ENCODE results near the gene PACS2.

The PACS2 gene

DNA sequence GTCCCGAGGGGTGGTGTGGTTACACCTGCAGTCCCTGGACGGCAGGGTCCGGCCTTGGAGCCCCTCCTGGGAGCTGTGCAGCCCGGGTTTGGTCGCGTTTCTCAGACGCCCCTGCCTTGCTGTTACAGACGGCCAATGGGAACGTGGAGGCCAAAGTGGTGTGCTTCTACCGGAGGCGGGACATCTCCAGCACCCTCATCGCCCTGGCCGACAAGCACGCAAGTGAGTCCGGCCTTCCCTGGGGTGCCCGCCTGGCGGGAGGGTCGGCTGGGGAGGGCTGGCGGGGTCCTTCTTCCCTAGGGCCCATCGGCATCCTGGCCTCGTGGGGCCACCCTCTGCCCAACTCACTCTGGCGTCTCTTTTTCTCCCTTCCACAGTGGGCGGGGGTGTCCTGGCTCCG is 130.7 kb downstream of the PACS2 start:
- TF ChIP-seq, protein P1, sequence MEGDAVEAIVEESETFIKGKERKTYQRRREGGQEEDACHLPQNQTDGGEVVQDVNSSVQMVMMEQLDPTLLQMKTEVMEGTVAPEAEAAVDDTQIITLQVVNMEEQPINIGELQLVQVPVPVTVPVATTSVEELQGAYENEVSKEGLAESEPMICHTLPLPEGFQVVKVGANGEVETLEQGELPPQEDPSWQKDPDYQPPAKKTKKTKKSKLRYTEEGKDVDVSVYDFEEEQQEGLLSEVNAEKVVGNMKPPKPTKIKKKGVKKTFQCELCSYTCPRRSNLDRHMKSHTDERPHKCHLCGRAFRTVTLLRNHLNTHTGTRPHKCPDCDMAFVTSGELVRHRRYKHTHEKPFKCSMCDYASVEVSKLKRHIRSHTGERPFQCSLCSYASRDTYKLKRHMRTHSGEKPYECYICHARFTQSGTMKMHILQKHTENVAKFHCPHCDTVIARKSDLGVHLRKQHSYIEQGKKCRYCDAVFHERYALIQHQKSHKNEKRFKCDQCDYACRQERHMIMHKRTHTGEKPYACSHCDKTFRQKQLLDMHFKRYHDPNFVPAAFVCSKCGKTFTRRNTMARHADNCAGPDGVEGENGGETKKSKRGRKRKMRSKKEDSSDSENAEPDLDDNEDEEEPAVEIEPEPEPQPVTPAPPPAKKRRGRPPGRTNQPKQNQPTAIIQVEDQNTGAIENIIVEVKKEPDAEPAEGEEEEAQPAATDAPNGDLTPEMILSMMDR (conservative IDR thresholded peaks at IDR 0.05; ENCODE audit: low read depth, low read length) = no peak
- Histone ChIP-seq H3K4me3 (IDR thresholded peaks at IDR 0.05; ENCODE audit: insufficient read depth, low read depth, low read length) (no peak overlapping the region), H3K36me3 (ENCODE audit: insufficient read depth) (no peaks in the 10 kb centered on the region), H3K9ac (no peak overlapping the region), H3K4me2 (no peak overlapping the region), H4K20me1 (ENCODE audit: insufficient read depth) (no peaks in the 10 kb centered on the region), H3K27me3 (ENCODE audit: insufficient read depth, low read depth) (no peaks in the 10 kb centered on the region), H3K4me1 (ENCODE audit: low read depth, poor library complexity, severe bottlenecking) (peaks cover 6% of the 10 kb centered on the region), H3K27ac (no peak overlapping the region), H3K79me2 (ENCODE audit: insufficient read depth, low read depth) (no peaks in the 10 kb centered on the region), H2AFZ (ENCODE audit: low read depth) (no peak overlapping the region)

DNA sequence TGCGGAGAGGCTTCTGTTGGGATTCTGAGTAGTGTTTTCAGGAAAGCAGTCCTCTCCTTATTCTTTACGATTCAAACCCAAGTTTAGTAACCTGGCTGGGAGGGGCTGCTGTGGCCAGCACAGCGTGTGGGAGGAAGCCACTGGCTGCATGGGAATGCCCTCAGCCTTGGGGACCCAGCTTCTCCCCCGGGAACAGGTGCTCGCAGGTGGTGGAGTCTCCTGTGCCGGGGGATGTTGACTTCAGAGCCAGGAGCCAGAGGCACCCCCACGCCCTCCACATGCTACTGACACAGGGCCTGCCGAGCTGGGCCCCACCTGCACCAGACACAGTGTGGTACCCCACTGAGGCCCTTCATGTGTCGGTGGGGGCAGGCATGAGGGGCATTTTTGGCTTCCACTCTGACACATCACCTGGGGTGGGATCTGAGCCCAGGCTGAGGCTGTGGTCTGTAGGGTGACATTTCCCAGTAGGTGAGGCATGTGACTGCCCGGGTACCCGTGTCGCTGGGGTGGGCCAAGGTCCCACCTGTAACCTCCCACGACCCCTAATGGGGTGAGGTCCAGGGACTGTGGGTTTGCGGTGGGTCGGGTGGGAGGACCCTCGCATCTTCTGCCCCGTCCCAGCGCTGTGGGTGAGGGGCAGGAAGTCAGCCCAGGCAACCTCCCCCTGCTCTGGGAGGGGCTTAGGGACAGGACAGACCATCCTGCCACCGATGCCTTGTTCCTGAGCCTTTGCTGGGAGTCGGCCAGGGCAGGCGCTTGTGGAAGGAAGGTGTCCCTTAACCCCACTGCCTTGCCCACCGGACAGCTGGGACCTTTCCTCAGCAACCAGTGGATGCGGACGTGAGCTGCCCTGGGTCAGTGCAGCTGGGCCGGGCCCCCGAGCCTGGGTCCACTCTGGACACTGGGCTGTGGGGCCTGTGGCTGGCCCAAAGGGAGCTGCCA is 131.6 kb downstream of the PACS2 start:
- no peaks in the 10 kb centered on the region for H4K20me1 ChIP-seq (ENCODE audit: insufficient read depth)
- no peak overlapping the region for H3K27ac ChIP-seq
- no peaks in the 10 kb centered on the region for H3K36me3 ChIP-seq (ENCODE audit: insufficient read depth)

DNA sequence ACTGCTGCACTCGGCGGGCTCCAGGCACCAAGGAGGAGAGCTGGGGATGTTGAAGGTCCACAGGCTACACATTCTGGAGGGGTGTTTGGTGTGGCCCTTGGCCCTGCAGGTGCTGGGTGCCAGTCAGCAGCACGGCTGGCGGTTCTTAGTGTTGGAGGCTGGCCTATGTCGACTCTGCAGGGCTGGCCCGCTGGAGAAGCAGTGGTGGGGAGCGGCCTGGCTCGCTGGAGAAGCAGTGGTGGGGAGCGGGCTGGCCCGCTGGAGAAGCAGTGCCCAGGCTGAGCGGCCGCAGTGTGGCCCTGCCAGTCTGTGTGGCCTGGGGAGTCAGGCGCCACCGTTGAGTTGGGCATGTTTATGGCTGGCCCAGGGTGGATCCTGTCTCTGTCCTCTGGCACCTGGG is 132.4 kb downstream of the PACS2 start:
- Histone ChIP-seq H3K4me1 (ENCODE audit: low read depth, poor library complexity, severe bottlenecking) (peaks cover 6% of the 10 kb centered on the region), H3K36me3 (ENCODE audit: insufficient read depth) (no peaks in the 10 kb centered on the region), H3K4me2 (no peak overlapping the region), H3K27ac (no peak overlapping the region), H2AFZ (ENCODE audit: low read depth) (no peak overlapping the region), H3K4me3 (IDR thresholded peaks at IDR 0.05; ENCODE audit: insufficient read depth, low read depth, low read length) (no peak overlapping the region), H3K27me3 (ENCODE audit: insufficient read depth, low read depth) (no peaks in the 10 kb centered on the region), H4K20me1 (ENCODE audit: insufficient read depth) (no peaks in the 10 kb centered on the region), H3K9ac (no peak overlapping the region), H3K79me2 (ENCODE audit: insufficient read depth, low read depth) (no peaks in the 10 kb centered on the region)
- TF ChIP-seq, protein P1 (conservative IDR thresholded peaks at IDR 0.05; ENCODE audit: low read depth, low read length) = no peak

More for the DNA sequence above, 131.6 kb downstream of the PACS2 start:
- Histone ChIP-seq H3K9ac (no peak overlapping the region), H3K79me2 (ENCODE audit: insufficient read depth, low read depth) (no peaks in the 10 kb centered on the region), H3K4me2 (no peak overlapping the region), H3K27me3 (ENCODE audit: insufficient read depth, low read depth) (no peaks in the 10 kb centered on the region), H2AFZ (ENCODE audit: low read depth) (no peak overlapping the region), H3K4me1 (ENCODE audit: low read depth, poor library complexity, severe bottlenecking) (peaks cover 6% of the 10 kb centered on the region), H3K4me3 (IDR thresholded peaks at IDR 0.05; ENCODE audit: insufficient read depth, low read depth, low read length) (no peak overlapping the region)
- TF ChIP-seq, protein P1 (conservative IDR thresholded peaks at IDR 0.05; ENCODE audit: low read depth, low read length) = no peak

All from KMS-11 (cell line).